IPS-NIHi7 (cell line): ENCODE results near the gene MEAF6.

Experiments used
- DNase-seq: peaks from one replicate; pipeline ENCODE4 v3.0.0; 2012; ENCODE audit warnings: mixed read lengths; ENCODE audit errors: extremely low spot score

Gene MEAF6

DNA sequence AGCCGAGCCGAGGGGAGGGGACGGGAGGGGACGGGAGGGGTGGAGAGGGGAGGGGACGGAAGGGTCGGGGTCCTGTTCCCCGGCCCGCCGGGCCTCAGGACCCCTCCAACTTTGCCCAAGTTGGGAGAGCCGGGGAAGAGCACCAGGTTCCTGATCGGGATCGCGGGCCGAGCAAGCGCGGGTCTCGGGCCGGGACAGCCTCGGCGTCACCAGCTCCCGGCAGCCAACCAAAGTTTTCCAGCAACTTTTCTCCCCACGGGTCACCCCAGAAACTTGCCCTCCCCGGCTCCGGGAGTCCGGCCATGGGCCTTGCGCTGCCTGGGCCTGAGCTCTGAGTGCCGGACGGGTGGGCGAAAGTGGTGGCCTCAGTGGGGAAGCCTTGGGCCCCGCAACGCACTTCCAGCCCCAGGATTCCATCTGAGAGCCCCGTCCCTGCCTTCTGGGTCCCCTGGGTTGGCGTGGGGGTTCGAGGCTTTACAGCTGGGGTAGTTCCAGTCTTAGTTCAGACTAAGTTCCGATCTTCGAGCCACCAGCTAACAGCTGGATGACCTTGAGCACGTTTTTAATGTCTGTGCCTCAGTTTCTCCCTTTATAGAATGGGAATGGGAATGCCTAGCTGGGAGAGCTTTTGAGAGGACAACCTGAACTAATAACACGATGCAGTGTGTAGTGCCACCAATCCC is 39.7 kb downstream of the MEAF6 start:
- no peak for DNase-seq

- DNase-seq: peak; percentile 96
Observed at GRCh38 chr1:37474046-37474696, 40.4 kb downstream of the MEAF6 start, which contains the start of gene ZC3H12A. TSS of gene ZC3H12A (plus strand) at chr1:37474580. CDS start at chr1:37475497, 917 bp downstream.

DNA sequence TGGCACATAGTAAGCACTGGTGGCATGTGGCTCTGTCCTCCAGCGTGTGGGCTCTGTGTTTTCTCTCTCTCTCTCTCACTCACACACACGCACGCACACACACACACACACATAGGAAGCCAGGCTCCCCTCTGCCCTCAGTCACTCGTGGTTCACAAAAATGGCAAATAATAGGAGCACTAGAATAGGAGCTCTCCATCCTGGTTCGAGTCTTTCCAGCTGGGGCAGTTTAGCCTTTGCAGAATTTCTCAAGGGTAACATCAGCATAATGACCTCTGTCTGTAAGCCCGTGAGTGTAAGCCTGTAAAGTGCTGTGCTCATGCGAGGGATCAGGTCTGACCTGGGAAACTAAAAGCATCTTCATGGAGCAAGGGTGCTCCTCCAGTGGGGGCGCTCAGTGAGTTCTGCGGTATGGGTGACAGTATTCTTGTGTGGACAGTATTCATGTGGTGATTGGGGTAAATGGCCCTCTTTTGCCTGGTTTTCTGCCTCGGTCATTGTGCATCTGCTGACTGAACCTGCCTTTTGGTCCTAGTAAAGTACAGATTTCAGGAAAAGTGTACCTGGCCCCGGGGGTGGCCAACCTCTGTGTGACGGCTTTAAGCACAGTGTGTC is 41.0 kb downstream of the MEAF6 start:
- DNase-seq: no peak

DNA sequence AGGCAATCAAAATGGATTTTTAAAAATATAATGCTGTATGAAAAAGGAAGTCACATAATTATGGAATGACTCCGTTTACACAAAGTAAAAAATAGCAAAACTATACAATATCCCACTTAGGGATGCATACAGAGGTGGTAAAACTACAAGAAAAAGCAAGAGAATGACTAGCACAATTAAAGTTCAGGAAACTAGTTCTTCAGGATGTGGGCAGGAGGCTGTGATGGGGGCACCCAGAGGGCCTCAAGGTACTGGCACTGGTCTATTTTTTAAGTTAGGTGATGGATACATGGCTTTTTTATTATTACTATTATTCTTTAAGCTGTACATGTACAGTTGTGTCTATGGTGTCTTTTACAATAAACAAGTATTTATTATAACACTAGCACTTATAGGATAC is 41.6 kb downstream of the MEAF6 start:
- no peak for DNase-seq

GRCh38 chr1:37472281-37472680 is 42.3 kb downstream of the MEAF6 start:
- no peak for DNase-seq

DNA sequence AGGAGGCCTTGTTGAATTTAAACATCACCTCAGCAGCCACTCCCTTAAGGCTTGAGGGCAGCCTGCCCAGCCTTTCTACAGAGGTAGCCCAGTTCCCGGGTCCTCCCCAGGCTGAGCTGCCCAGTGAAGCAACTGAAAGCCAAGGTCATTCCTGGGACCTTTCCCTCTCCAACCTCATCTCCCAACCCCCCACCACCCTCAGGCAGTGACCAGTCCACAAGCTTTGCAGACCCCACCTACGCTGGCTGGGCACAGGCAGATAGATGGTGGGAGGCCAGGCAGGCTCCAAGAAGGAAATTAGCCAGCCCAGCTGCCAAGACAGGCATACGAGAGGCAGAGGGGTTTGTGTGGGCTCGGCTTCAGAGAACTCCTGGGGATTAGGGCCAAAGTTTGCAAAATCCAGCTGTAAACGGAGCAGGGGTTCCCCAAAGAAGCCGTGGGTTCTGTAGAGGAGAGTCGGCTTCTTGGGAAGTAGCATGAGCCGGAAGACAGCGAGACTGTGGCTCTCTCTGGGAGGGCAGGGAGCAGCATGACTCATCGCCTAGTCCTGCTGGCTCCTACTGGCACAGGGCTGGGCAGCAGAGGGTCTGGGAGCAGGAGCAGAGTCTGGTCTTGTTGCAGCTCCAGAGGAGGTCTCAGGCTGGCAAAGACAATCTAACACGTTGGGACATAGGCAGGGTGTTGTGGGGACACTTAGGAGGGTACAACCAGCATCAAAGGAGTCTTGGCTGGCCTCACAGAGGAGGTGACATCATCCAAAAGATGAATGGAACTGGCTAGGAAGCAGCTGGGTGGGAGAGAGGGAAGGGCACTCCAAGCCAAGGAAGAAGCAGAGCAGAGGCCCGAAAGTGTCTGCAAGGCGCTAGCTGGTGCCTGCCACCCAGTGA is 43.0 kb downstream of the MEAF6 start:
- DNase-seq: peak; percentile 86

- no peak for DNase-seq
Observed at GRCh38 chr1:37469386-37469785, 45.2 kb downstream of the MEAF6 start.

- no peak for DNase-seq
Observed at GRCh38 chr1:37468037-37468436, 46.5 kb downstream of the MEAF6 start.

DNA sequence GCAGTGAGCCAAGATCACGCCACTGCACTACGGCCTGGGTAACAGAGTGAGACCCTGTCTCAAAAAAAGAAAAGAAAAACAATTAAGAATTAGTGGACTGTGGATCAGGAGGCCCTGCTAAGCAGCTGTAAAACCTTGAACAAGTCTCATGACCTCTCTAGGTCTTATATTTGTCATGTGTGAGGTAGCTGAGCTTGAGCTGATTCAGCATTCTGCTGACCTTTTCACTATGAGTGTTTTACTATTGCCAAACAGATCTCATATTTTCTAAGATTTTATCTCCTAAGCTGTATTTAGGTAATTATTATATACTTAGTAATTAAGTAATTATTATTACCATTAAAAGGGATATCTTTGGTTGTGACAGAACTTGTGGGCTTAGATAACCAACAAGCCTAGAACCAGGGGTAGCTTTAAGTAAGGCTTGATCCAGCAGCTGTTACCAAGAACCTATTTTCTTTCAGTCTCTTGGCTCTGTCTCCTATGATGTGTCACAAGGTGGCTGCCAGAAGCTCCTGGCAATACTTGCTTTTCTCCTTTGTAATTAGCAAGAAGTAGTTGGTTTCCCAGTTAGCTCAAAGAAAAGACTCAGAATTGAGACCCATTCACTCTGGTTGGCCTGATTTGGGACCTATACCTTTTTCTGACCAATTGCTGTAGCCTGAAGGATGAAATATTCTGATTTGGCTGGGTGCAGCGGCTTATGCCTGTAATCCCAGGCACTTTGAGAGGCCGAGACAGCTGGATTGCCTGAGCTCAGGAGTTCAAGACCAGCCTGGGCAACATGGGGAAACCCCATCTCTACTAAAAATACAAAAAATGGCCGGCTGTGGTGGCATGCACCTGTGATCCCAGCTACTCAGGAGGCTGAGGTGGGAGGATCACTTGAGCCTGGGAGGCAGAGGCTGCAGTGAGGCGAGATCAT is 48.7 kb downstream of the MEAF6 start:
- no peak for DNase-seq

- no peak for DNase-seq
Observed at GRCh38 chr1:37464443-37464842, 50.1 kb downstream of the MEAF6 start.

DNA sequence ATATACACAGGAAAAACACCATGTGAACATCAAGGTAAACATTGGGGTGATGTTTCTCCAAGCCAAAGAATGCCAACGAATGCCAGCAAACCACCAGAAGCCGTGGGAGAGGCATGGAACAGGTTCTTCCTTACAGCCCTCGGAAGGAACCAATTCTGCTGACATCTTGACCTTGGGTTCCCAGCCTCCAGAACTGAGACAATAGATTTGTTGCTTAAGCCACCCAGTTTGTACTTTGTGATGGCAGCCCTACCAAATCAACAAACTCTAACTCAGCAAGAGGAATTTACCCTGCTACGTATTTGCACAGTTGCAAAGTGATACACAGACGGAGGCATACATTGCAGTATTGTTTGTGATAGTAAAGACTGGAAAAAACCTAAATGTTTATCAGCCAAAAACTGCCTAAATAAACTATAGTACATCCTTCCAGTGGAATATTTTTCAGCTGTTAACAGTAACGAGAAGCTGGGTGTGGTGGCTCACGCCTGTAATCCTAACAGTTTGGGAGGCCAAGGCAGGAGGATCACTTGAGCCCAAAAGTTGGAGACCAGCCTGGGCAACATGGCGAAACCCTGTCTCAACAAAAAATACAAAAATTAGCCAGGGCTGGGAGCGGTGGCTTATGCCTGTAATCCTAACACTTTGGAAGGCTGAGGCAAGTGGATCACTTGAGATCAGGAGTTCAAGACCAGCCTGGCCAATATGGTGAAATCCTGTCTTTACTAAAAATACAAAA is 52.7 kb downstream of the MEAF6 start:
- DNase-seq: no peak

DNA sequence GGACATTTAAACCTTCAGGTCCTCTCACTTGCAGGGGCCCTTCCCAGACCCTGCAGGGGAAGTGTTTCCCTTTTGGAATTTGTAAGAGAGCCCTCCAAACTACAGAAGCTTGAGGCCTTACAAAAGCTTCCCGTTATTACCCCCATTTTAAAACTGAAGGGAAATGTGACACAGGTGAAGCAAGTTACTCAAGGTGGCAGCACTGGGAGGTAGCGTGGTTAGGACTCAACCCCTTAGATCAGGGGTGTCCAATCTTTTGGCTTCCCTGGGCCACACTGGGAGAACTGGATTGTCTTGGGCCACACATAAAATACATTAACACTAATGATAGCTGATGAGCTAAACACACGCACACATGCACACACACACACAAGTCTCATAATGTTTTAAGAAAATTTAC is 56.0 kb downstream of the MEAF6 start:
- no peak for DNase-seq

DNA sequence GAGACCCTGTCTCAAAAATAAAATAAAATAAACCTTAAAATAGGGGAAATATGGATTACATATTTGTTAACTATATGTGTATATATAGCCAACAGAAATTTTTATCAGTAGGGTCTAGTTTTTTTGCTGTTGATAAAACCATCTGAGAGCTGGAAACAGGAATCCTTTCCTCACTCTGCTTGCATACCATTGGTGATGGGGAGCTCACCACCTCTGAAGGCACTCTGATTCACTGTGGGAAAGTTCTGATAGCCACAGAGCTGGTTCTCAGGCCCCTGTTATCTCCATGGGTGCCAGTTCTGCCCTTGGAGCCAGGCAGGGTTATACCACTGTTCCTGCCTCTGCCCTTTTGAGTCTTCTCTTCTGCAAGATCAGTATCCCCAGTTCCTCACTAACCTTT is 58.0 kb downstream of the MEAF6 start:
- DNase-seq: no peak

- no peak for DNase-seq
Observed at GRCh38 chr1:37455516-37455915, 59.0 kb downstream of the MEAF6 start.

DNA sequence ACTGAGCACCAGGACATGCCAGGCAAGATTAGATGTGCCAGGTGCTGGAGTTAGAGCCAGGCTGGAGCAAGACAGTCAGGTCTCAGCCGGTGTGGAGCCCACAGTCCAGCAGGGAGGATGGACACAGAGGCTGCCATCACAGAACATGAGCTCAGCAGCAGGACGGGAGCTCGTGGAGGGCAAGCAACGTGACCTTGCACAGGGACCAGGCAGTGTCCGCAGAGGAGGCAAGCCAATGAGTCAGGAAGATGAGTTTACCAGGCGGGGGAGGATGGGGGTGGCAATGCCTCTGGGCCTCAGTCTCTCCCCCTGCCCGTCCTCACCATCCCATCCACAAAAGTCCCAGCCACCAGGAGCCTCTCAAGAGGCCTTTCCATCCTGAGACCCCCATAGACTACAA is 60.9 kb downstream of the MEAF6 start:
- DNase-seq: no peak

DNA sequence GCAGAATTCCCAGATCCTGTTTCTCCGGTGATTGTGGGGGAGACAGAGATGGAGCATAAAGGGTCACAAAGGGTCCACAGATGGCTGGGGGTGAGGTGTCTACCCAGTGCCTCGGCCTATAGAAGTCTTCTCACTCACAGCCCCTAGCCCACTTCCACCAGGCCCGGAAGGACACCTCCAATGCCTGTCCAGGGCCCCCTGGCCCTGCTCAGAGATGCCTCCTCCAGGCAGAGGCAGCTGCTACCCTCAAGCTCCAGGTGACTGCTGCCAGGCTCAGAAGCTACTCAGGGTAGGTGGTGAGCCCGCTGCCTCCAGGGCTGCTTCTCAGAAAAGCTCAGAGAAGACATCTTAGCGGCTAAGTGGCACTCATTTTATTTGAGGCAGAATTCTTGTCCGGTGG is 62.1 kb downstream of the MEAF6 start:
- no peak for DNase-seq

DNA sequence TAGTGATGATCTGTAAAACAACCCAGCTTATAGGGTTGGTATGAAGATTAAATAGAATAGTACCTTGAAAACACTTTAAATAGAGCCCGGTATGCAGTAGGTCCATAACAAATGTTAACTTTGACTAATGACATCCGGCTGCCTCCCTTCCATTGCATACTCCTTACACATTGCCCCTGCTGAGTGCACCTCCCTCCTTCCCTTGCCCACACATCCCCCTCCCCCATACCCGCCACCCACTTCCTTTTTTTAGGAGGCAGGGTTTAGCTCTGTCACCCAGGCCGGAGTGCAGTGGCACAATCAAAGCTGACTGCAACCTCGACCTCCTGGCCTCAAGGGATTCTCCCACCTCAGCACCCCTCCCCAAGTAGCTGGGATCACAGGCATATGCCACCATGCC is 64.6 kb downstream of the MEAF6 start:
- no peak for DNase-seq

GRCh38 chr1:37448691-37449417 is 65.7 kb downstream of the MEAF6 start:
- DNase-seq: no peak

DNA sequence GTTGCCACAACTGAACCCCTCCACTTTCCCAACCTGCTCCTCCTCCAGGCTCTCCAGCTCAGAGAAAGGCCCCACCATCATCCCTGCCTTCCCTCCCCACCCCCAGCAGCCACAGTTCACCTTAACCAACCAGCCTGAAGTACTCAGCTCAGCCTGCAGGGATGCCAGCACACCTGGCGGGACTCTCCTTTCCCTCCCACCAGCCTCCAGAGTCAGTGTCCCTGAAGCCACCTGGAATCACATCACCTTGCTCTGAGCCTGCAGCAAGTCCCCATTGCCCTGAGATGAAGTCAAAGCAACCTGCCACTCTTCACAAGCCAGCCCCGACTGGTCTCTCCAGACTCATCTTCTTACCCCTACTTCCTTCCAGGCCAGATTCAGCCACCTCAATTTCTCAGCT is 66.4 kb downstream of the MEAF6 start:
- no peak for DNase-seq

DNA sequence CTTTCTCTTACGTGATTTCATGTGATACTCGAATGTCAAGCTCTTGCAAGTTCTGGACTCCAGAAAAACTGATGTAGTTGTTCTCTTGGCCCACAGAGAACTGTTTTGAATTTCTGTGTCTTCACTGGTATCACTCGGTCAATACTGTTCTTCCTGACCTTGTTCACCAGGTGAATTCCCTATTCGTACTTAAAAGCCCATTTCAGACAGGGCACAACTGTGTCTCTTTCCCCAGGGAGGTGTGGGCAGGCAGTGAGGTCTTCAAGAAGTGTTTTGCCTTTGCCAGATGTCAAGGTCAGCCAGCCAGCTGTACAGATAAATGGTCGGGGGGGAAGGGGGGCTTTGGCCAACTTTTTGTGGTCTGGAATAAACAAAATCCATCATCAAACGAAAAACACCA is 67.7 kb downstream of the MEAF6 start:
- DNase-seq: no peak
